Frontal cortex (tissue), 4 donors: Measurements from ENCODE around the gene SLC27A3. TPM values are rescaled to one million over a fixed set of nuclear protein-coding genes. Genes with fewer than 3 reads are reported as not detected.

ENCODE experiments used
- DNase-seq, 2 donors: peaks; one replicate each; pipeline ENCODE4 v3.0.0; 2012; ENCODE audit warnings: low spot score in 2 of 2
- FAIRE-seq: peaks from 2 replicates; lab custom pipeline; 2012; peaks lifted over from hg19 to GRCh38; lab: Jason Lieb, UNC
- total RNA-seq: library from RNA; depleted of rRNA; stranded (reverse); fragments of >200 nt; gene quantifications from one replicate; pipeline ENCODE4 v1.2.3, GENCODE V29; 2014
- donor health status: control.
- donor health status: control.
- donor health status: control.

The SLC27A3 gene, protein sequence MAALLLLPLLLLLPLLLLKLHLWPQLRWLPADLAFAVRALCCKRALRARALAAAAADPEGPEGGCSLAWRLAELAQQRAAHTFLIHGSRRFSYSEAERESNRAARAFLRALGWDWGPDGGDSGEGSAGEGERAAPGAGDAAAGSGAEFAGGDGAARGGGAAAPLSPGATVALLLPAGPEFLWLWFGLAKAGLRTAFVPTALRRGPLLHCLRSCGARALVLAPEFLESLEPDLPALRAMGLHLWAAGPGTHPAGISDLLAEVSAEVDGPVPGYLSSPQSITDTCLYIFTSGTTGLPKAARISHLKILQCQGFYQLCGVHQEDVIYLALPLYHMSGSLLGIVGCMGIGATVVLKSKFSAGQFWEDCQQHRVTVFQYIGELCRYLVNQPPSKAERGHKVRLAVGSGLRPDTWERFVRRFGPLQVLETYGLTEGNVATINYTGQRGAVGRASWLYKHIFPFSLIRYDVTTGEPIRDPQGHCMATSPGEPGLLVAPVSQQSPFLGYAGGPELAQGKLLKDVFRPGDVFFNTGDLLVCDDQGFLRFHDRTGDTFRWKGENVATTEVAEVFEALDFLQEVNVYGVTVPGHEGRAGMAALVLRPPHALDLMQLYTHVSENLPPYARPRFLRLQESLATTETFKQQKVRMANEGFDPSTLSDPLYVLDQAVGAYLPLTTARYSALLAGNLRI
- total RNA-seq: 14.7 TPM

DNA sequence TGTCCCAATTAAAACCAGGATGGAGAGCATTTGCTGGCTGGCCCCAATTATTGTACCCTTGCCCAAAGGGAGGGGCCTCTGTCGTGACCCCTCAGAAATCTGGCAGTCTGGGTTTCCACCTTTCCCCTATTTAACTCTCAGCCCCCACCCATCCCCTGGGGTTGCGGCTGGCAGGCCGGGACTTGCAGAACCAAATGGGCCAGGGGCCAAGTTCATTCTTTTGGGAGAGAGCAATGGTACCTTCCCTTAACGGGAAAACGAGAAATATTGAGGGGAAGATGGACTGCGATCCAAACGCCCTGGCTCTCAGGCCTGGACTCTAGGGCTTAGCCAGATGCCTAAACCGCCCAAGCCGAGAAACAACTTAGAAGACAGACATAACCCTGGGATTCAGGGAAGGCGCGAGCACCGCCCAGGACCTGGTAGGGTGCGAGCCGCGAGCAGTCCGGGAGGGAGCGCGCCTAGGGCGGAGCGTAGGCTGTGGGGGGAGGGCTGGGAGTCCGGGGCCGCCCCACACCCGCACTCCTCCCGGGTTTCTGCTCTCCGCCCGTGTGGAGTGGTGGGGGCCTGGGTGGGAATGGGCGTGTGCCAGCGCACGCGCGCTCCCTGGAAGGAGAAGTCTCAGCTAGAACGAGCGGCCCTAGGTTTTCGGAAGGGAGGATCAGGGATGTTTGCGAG lies at the start of gene SLC27A3:
Gene SLC27A3 (plus strand): TSS at position 628 of the 678 bp plus-strand sequence. CDS start 91 bp downstream, outside the sequence.
- DNase-seq: peak; percentile 75 to 76

DNA sequence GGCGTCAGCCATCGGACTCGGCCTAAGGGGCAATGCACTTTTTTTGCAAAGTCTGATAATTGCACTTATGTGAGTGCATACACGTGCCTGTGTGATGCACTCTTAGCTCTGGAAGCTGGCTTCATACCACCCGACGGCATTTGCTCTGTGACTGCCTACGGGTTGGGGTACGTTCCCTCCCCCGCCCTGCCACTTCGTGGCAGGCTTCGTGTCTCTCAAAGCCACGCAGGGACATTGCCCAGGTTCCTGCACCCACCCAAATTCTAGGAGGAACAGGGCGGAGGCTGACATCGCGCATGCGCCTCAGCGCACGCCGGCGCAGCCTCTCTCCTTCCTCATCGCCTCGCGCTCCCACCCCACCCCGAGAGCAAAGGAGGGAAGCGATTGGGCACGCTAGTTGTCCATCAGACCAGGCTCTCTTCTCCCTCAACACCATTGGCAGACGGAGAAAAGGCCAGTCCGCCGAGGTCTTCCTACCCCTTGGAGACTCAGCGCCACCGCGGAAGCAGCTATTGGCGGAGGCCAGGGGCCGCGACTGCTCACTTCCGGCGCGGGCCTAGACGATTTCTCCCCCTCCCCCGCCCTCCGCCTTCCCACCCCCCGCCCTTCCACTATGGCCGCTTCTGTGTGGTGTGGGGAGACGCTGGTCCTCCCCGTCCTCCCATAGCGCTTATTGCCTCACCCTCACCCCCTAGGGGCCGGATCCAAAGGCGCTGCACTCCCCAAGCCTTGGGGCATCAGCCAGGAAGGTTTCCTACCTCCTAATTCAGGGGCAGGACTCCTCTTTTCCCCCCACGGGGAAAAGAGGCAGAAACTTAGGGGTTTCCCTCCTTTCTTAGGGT lies 47.5 kb upstream of the SLC27A3 start, which contains the start of gene INTS3:
Gene INTS3 (plus strand): TSS at position 588 of the 842 bp plus-strand sequence. CDS start 585 bp downstream, outside the sequence.
- DNase-seq (peak; percentile 86 to 96), FAIRE-seq (peak; percentile 70)

More for the DNA sequence above, at the start of gene SLC27A3:
- FAIRE-seq: no peak

DNA sequence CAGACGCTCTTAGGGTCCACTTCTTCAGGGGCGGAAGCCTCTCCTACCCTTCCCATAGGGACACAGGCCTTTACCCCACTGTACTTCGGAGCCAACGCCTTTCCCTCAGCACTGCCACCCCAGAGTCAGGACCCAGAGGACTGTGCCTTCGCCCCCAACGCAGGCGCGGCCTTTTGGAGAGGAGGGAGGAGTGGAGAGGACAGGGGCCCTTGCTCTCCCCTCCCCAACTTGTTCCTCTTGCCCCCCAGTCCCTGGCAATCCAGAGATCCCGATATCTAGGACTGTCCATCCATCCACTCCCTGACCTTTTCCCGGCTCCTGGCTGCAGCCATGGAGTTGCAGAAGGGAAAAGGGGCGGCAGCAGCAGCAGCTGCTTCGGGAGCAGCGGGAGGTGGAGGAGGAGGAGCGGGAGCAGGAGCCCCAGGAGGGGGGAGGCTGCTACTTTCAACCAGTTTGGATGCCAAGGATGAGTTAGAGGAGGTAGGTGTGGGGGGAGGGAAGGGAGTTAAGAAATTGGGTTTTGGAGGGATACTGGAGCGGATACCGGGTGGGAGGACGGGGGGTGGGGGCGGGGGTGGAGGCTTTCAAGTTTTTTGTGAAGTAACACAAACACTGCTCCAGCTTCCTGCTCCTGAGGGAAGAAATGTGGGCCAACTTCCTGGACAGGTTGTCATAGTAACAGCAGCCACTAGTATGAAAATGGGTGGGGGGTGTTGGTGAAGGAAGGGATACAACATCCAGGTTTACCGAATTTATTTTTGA lies 46.7 kb upstream of the SLC27A3 start:
- peak in 1 of 2 donors; percentile 27 for DNase-seq
- no peak for FAIRE-seq

DNA sequence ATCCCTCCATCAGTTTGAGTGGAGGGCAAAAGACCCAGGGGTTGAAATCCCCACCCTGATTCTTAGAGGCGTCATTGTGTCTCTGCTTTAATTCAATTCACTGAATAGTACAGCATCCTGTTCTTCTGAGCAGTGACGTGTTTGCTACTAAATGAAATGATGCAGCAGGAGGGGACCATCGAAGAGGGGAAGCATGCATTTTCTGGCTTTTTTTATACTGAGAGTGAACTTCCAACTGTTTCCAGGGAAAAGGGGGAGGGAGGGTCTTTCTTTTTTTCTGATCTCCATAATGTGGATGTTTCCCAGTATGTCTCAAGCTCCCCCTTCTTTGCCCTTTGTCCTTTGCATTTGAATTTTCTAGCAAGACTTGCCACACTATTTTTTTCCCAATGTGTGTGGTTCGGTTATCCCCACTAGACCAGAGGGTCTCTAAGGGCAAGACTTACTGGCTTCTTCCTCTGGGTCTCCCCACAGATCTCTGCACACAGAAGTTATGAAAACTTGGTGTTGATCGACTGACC lies 44.7 kb upstream of the SLC27A3 start:
- DNase-seq (no peak), FAIRE-seq (no peak)

DNA sequence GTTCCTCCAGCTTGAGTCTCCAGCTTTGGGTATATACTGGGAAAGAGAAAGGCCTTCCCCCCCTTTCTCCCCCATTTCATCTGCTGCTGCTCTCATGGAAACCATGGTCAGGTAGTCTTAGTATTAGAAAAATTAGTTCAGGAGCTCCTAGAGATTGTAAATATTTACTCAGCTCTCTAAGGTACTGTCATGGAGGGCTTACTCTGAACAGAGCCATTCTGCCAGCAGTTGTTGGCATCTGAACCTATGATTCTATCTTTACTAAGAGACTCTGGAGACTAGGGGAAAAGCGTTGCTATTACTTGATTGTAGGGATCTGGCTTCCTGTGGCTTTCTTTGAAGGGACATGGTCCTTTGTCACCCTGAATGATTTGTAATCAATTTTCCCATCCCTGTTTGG lies 41.2 kb upstream of the SLC27A3 start:
- FAIRE-seq (no peak), DNase-seq (no peak)

DNA sequence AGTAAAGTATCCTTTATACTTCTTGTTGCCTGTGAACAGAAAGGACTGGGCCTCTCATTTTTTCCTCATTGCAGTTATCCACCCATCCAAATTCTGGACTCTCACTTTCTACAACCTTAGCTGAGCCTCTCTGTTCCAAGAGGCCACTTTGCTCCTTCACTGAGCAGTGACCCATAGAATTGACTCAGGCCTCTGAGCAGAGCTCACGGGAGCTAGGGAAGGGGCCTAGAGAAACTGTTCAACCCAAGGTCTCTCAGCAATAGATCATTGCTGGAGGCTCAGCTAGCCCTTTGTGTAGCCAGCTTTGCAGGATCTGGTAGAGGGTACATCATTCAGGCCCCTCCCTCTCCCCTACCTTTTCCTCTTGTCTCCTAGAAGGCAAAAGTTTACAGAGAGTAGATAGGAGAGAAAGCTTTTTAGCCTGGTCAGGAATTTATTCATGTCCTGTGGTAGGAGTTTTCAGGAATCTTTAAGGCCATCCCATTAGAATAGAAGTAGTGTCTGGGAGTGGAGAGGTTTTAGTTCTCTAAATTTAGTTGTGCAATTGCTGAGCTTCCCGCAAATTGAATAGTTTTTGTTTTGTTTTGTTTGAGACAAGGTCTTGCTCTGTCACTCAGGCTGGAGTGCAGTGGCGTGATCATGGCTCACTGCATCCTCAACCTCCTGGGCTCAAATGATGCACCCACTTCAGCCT lies 40.7 kb upstream of the SLC27A3 start:
- FAIRE-seq: no peak
- no peak for DNase-seq

DNA sequence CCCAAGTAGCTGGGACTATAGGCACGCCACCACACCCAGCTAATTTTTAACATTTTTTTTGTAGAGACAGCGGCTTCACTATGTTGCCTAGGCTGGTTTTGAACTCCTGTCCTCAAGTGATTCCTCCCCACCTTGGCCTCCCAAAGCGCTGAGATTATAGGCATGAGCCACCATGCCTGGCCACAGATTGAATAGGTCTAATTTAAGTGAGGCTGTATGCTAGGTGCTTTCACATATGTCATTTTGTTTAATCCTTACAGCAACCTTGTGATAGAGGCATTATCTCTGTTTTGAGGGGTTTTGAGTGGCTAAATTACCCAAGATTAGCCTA lies 40.2 kb upstream of the SLC27A3 start:
- no peak for FAIRE-seq
- no peak for DNase-seq

DNA sequence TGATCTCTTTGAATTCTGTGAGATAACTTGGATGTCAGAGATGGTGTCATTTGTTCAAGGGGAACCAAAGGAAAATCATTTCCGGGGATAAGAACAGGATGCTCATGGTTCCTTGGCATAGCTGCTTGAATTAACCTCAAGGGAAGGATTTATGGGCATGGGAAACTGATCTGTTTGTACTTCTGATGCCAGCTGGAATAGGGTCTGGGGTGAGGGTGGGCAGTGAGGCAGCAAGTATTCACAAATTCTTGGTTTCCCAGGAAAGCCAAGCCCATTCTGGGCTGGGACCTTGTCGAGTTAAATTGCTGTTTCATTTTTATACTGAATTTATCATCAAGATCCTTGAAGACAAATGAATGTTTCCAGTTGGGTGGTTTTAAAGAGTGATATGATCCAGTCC lies 33.2 kb upstream of the SLC27A3 start:
- FAIRE-seq (no peak), DNase-seq (no peak)

DNA sequence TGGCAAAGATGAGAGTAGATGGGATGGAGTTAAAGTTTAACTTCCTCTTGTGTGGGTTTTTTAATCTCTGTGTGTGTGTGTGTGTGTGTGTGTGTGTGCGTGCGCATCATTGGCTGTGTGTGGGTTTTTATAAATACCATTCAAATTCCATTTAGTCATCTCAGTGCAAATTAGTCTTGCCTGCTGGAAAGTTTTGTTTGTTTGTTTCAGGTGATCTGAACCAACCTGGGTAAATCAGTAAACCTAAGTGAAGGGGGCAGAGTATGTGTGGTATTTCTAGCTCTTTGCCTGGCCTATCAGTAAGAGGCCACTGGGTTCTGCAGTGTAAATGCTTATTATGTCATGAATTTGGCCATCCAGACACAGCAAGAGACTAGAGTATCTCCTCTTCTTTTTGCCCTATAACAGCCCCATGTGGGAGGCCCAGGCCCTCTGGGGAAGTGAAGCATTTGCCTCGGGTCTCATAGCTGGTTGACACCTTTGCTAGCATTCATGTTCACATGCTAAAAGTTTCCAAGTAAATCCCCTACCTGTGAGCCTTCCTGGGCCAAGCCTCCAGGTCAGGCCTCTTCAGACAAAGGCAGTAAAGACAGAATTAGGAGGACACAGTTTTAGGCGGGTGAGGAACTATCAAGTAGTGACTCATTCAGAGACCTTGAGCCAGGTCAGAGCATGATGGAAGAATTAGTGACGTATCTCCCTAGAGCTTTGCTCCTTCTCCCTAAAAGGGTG lies 32.6 kb upstream of the SLC27A3 start:
- DNase-seq: no peak
- FAIRE-seq: no peak

DNA sequence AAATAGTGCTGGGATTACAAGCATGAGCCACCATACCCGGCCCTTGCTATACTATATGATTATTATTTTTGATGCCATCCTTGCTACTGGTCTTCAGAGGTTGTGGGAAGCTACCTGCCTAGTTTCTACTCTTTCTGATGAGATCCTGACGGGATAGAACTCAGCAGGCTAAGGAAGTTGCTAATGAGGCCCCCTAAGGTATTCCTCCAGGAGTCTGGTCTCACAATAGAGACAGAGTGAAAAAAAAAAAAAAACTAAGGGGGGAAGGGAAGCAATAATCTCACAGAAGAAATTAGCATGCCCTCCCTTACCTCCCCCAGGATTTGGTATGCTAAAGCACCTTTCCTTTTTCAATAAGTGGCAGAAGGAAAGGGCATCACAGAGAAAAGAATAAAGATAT lies 29.8 kb upstream of the SLC27A3 start:
- DNase-seq: no peak
- FAIRE-seq: no peak

DNA sequence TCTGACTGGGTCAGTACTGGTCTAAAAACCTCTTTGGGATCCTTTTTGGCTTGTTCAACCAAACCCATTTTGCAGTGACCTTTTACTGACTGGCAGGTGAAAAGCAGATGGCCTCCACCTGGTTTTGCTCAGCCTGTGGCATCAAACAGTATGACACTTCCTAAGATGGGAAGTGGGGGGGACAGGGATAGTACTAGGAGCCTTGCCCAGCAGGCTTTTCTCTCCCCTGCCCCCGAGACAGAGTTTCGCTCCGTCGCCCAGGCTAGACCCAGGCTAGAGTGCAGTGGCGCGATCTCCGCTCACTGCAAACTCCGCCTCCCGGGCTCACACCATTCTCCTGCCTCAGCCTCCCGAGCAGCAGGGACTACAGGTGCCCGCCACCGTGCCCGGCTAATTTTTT lies 29.0 kb upstream of the SLC27A3 start:
- FAIRE-seq: no peak

DNA sequence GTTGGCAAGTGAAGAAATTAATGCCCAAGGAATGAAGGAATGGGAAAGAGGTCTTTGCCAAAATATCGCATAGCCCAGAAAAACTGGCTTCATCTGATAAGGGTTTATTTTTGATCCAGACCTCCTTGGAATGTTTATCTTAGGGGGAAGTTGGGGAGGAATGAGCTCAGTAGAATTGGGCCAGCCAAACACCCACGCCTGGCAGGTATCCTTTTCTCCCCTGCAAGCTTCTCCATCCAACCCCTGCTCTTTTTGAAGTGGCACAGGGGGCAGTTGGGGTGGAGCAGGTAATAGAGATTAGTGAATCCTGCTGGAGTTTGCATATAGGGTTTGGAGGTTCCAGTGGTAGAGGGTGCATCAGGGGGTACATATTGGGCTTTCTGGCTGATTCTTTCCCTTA lies 26.3 kb upstream of the SLC27A3 start:
- DNase-seq (no peak), FAIRE-seq (no peak)

More for the DNA sequence above, 29.0 kb upstream of the SLC27A3 start:
- DNase-seq: no peak

DNA sequence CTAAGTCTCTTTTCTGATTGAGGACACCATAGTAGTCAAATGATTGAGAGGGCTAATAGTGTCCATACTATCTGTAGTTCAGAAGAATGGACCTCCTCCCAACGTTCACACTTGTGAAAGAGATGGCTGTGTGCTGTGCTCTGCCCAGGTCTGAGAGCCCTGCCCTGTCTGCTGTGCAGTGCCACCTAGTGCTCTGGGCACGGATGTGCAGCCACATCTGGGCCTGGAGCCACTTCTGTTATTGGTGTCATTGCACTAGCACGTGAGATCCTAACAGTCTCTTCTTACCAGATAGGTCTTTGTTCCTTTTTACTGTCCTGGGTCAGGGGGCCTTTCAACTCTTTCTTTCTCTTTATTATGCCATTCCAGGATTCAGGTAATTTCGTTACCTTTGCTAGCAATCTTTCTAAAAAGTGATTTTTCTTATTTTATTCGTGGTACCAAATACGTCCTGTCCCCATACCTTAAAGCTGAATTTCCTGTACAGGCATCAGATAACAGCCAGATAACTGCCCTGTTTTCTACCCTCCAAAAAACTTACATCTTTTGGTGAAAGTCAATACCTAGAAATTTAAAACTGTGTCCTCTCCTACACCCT lies 25.7 kb upstream of the SLC27A3 start:
- peak; percentile 53 to 88 for DNase-seq
- FAIRE-seq: no peak

DNA sequence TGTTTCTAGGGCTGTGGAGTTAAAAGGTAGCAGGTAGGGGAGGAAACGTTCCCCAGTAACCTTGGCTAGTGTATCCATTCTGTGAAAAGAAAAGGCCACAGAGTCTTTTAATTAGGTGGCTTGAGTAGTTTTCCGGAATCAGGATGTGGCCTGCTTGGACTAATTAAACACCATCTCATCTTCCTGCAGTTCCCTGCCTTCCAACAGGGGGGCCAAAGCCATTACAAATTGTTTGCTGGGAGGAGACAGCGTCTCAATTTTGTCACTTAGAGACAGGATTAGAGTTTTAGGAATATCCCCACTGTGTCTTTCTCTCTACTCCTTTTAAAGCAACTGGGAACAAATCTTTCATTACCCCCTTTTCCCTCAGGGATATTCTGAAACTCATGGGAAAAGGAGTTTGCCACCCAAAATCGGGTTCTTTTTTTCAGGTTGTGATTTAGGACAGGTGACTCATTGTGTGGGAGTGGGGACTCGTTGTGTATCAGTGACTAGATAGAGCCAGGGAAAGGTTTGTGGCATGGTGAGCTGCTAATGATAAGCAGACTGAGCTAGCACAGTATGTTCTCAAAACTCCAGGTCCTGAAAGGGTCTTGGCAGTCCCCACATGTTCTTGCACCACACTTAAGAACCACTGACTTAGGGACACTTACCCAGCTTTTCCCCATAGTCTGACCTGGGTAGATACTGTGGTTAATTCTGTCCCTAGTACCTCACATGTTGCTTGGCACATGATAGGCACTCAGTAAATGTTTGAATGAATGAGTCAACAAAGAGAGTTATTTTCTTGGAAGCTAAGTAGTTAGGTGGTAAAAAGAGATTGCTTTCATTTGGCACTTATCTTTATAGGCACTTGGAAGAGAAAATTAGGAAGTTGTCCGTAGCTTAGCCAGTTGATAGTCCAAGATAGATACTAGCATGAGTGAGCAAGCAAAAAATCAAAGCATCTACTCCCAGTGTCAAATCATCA lies 24.9 kb upstream of the SLC27A3 start:
- no peak for DNase-seq
- FAIRE-seq: no peak

DNA sequence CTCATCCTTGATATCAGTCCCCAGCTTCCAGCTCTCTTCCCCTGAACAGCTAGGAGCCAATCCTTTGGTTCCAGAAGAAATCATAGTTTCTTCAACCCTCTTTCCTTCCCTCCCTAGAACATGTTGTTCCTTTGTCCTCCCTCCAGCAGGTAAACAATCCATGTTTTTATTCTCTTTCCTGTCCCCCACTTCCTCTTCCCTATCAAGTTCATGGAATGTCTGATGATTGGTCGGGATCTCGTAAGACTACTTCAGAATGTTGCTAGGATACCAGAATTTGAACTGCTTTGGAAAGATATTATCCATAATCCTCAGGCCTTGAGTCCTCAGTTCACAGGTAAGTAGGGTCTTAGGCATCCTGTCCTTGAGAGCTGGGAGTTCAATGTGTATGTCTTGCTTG lies 23.1 kb upstream of the SLC27A3 start:
- FAIRE-seq (no peak), DNase-seq (no peak)

DNA sequence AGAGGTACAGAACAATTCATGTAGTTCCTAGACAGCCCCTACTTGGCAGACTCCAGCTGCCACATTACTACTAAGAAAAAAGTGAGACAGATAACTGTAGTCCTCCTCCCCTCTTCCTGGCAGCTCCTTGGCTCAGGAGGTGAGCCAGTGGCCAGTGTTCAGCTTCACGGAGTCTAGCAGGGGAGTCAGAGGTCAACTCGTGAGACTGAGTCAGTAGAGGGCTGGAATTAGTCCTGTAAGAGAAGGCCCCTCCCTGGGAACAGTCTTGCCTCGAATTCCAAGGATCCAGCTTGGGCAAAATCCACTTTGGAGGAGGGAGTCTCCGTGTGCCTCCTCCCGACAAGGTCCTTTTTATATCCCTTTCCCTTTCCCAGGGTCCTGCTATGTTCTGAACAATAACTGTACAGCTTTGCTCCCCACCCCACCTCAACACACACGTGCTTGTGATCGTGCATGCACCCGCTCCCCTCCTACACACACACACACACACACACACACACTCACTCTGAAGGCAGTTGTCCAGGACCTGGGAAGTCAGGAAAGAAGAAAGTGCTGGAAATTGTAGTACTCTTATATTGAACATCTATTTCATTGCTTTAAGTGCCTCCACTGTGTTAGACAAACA lies 22.5 kb upstream of the SLC27A3 start:
- no peak for DNase-seq
- FAIRE-seq: no peak
